Endothelial cell of umbilical vein (primary cell): ENCODE data around the gene TEF. TPM values are rescaled to one million over a fixed set of nuclear protein-coding genes. Genes with fewer than 3 reads are reported as not detected.
"Not testable (repeated sequence)": the region's sequence is repeated elsewhere in the genome, so short reads cannot be mapped to it uniquely, and the experiment has no call there.

Source experiments
- BruUV-seq: library from RNA; stranded (reverse); fragments of 400-500 nt; replicated peaks from 2 replicates; lab custom pipeline; 2021; lab: Mats Ljungman, UMichigan
- CTCF ChIA-PET: fragments of 300-600, 350-600 bp; sonication (Branson Sonifier 250); formaldehyde crosslinking; loops from one replicate; lab custom pipeline; 2021; ENCODE audit warnings: antibody characterized with exemption, inconsistent platforms; lab: Charles Lee
- POLR2A ChIA-PET: fragments of 300-600, 350-600 bp; sonication (Branson Sonifier 250); formaldehyde crosslinking; loops from one replicate; lab custom pipeline; 2021; ENCODE audit warnings: antibody characterized with exemption, inconsistent platforms; lab: Charles Lee
- DNase-seq: peaks from one replicate; pipeline ENCODE4 v3.0.0-alpha.2; 2011; ENCODE audit warnings: low read depth, low spot score
- FAIRE-seq: peaks from 2 replicates; lab custom pipeline; 2011; peaks lifted over from hg19 to GRCh38; lab: Jason Lieb, UNC
- H2AFZ ChIP-seq: 2 replicates; pipeline ENCODE4 v1.6.0; 2012; ENCODE audit warnings: low read depth, low read length, control low read depth, inconsistent platforms
- H3K27ac ChIP-seq: 2 replicates; pipeline ENCODE4 v1.5.1; 2011; ENCODE audit warnings: low read depth, mild to moderate bottlenecking, control low read depth, low read length, moderate library complexity; ENCODE audit not compliant: insufficient read depth
- H3K27me3 ChIP-seq, 2 experiments: 2 replicates each; pipeline versions ENCODE4 v1.6.0 to v1.6.1; 2011; ENCODE audit warnings: low read length in 2 of 2, mixed read lengths in 1 of 2; ENCODE audit not compliant: control insufficient read depth in 2 of 2, insufficient read depth in 2 of 2
- H3K36me3 ChIP-seq, 2 experiments: 2 replicates in 1 of 2; 3 replicates in 1 of 2; pipeline ENCODE4 v1.5.1; 2011; ENCODE audit warnings: low read length in 2 of 2, mild to moderate bottlenecking in 1 of 2, moderate library complexity in 1 of 2; ENCODE audit not compliant: control insufficient read depth in 2 of 2, insufficient read depth in 2 of 2; ENCODE audit errors: extremely low read depth in 1 of 2
- H3K4me1 ChIP-seq: 3 replicates; pipeline ENCODE4 v1.5.1; 2011; ENCODE audit warnings: mild to moderate bottlenecking, low read length; ENCODE audit not compliant: control insufficient read depth, insufficient read depth; ENCODE audit errors: extremely low read depth
- H3K4me2 ChIP-seq: 2 replicates; pipeline ENCODE4 v1.6.1; 2011; ENCODE audit warnings: low read length, control low read depth, mixed read lengths; ENCODE audit not compliant: insufficient read depth
- H3K4me3 ChIP-seq, 3 experiments: fragments of 200-600 bp in 1 of 3; sonication (generic), shearing (Covaris generic) in 1 of 3; replicated peaks in 1 of 3; 2 replicates each; pipeline ENCODE4 v1.5.1; 2011 to 2016; ENCODE audit warnings: control low read depth in 3 of 3, low read length in 3 of 3, mild to moderate bottlenecking in 2 of 3, inconsistent platforms in 1 of 3, low read depth in 1 of 3, moderate library complexity in 1 of 3; ENCODE audit not compliant: insufficient read depth in 1 of 3
- H3K79me2 ChIP-seq: 2 replicates; pipeline ENCODE4 v1.6.0; 2012; ENCODE audit warnings: low read length, inconsistent platforms; ENCODE audit not compliant: control insufficient read depth, insufficient read depth
- H3K9ac ChIP-seq: replicated peaks from 2 replicates; pipeline ENCODE3; 2011; ENCODE audit warnings: low read length, control low read depth; ENCODE audit not compliant: insufficient read depth; ENCODE audit errors: extremely low read depth
- H3K9me1 ChIP-seq: replicated peaks from 3 replicates; pipeline ENCODE4 v1.6.0; 2011; ENCODE audit warnings: mild to moderate bottlenecking, low read length; ENCODE audit not compliant: control insufficient read depth, insufficient read depth; ENCODE audit errors: extremely low read depth
- H3K9me3 ChIP-seq: replicated peaks from 2 replicates; pipeline ENCODE4 v1.5.1; 2012; ENCODE audit warnings: low read length, inconsistent platforms; ENCODE audit not compliant: control insufficient read depth, insufficient read depth
- H4K20me1 ChIP-seq: replicated peaks from 2 replicates; pipeline ENCODE3; 2011; ENCODE audit warnings: mild to moderate bottlenecking, low read length; ENCODE audit not compliant: control insufficient read depth, insufficient read depth; ENCODE audit errors: extremely low read depth
- EZH2 ChIP-seq: IDR thresholded peaks from 2 replicates; pipeline ENCODE4 v1.6.1; 2012; ENCODE audit warnings: borderline replicate concordance, low read depth, mild to moderate bottlenecking, moderate library complexity, low read length, inconsistent platforms; ENCODE audit not compliant: severe bottlenecking
- FOS ChIP-seq: IDR thresholded peaks from 2 replicates; pipeline ENCODE4 v1.6.1; 2011; ENCODE audit warnings: mild to moderate bottlenecking, low read length, moderate library complexity, borderline replicate concordance; ENCODE audit not compliant: insufficient read depth
- GATA2 ChIP-seq: IDR thresholded peaks from 2 replicates; pipeline ENCODE4 v1.7.0; 2011; ENCODE audit warnings: low read depth, mild to moderate bottlenecking, moderate library complexity, mixed read lengths, low read length; ENCODE audit not compliant: insufficient read length, insufficient read depth
- JUN ChIP-seq: IDR thresholded peaks from 2 replicates; pipeline ENCODE4 v1.6.1; 2011; ENCODE audit warnings: borderline replicate concordance, low read depth; ENCODE audit not compliant: insufficient read length, insufficient read depth
- MYC ChIP-seq: IDR thresholded peaks from one replicate; pipeline ENCODE4 v1.6.1; 2011; ENCODE audit warnings: mild to moderate bottlenecking, low read depth, low read length
- POLR2A ChIP-seq: IDR thresholded peaks from 2 replicates; pipeline ENCODE4 v1.6.1; 2012; ENCODE audit warnings: low read depth, mild to moderate bottlenecking, control low read depth, low read length
- POLR2AphosphoS5 ChIP-seq: IDR thresholded peaks from 2 replicates; pipeline ENCODE4 v1.6.1; 2012; ENCODE audit warnings: low read depth, mild to moderate bottlenecking, control low read depth, low read length, moderate library complexity; ENCODE audit not compliant: insufficient read depth
- dilution Hi-C: fragments of 300-500 bp; cut with MboI; formaldehyde crosslinking; loops from one replicate; pipeline ENCODE4 v1.15.0; 2019; ENCODE audit warnings: low sequenced_read_pairs; ENCODE audit not compliant: extremely low pct_ligation_motif_present
- intact Hi-C: fragments of 100-400 bp; cut with micrococcal nuclease; formaldehyde crosslinking; loops from one replicate; pipeline ENCODE4 v1.10.0; 2022
- polyA plus RNA-seq, 4 experiments: library from polyadenylated mRNA; depleted of rRNA in 3 of 4; stranded (reverse) in 3 of 4; unstranded in 1 of 4; fragments of >200 nt; gene quantifications; 2 replicates each; pipeline versions ENCODE4 v1.2.1 to v1.2.3, GENCODE V29; 2011 to 2012; ENCODE audit warnings: missing spikeins in 1 of 4
- total RNA-seq: library from RNA; stranded (reverse); gene quantifications from 2 replicates; pipeline ENCODE4 v1.2.3, GENCODE V29; 2021
- TF ChIP-seq, protein P1 (sequence below), 2 donors: IDR thresholded peaks; 1 replicate in 1 of 2; 2 replicates in 1 of 2; pipeline ENCODE4 v1.5.1; 2011; ENCODE audit warnings: low read length in 2 of 2, mild to moderate bottlenecking in 2 of 2, moderate library complexity in 2 of 2, control low read depth in 1 of 2, inconsistent platforms in 1 of 2, low read depth in 1 of 2; ENCODE audit not compliant: insufficient read depth in 1 of 2; ENCODE audit errors: extremely low read depth in 1 of 2
- TF ChIP-seq, protein P2 (sequence below): IDR thresholded peaks from 2 replicates; pipeline ENCODE4 v1.6.1; 2011; ENCODE audit not compliant: insufficient read depth, insufficient read length

TEF gene
- total and polyA plus RNA-seq, 2 donors (not counting 3 experiments of a cell fraction or from before 2014, with no cell fraction given), result 2.2 to 4.0 TPM

DNA sequence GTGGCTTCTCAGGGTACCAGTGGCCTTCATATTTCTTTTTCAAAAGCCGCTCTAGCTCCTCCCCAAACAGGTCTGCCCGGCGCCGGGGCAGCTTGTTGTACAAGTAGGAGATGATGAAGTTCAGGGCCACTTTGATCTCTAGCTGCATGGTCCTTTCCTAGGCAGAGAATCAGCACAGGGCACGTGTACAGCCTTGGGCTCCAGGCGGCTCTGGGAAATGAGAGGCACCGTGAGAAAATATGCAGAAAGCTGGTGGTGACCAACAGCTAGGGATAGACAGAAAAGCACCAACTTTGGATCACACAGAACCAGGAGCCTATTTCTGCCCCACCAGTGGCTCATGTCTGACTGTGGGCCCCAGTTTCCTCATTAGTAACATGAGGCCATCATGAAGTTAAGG, 55.5 kb downstream of the TEF start:
- no peak overlapping the region for H3K27ac ChIP-seq
- no peaks in the 10 kb centered on the region for H3K9me1 ChIP-seq
- H3K27me3 ChIP-seq, result no peaks in the 10 kb centered on the region
- DNase-seq (no peak), FAIRE-seq (no peak)
- BruUV-seq, result no TSS peak
- H3K79me2 ChIP-seq, result peaks cover 63% of the 10 kb centered on the region
- CTCF ChIA-PET, result interaction anchor here (0.5 kb wide), 1 partner anchor 463 kb away, joined by 3 read pairs; no protein-coding TSS in a partner anchor
- no peak overlapping the region for H3K4me2 ChIP-seq
- TF ChIP-seq FOS (no peak), MYC (no peak), POLR2AphosphoS5 (no peak), GATA2 (no peak), EZH2 (no peak), POLR2A (no peak), JUN (no peak)
- TF ChIP-seq, protein P1, sequence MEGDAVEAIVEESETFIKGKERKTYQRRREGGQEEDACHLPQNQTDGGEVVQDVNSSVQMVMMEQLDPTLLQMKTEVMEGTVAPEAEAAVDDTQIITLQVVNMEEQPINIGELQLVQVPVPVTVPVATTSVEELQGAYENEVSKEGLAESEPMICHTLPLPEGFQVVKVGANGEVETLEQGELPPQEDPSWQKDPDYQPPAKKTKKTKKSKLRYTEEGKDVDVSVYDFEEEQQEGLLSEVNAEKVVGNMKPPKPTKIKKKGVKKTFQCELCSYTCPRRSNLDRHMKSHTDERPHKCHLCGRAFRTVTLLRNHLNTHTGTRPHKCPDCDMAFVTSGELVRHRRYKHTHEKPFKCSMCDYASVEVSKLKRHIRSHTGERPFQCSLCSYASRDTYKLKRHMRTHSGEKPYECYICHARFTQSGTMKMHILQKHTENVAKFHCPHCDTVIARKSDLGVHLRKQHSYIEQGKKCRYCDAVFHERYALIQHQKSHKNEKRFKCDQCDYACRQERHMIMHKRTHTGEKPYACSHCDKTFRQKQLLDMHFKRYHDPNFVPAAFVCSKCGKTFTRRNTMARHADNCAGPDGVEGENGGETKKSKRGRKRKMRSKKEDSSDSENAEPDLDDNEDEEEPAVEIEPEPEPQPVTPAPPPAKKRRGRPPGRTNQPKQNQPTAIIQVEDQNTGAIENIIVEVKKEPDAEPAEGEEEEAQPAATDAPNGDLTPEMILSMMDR (IDR thresholded peaks at IDR 0.05; ENCODE audit: extremely low read depth in 1 of 2, insufficient read depth in 1 of 2, low read depth in 1 of 2, low read length in 2 of 2), result no peak
- TF ChIP-seq, protein P2, sequence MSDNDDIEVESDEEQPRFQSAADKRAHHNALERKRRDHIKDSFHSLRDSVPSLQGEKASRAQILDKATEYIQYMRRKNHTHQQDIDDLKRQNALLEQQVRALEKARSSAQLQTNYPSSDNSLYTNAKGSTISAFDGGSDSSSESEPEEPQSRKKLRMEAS, result no peak
- H3K9ac ChIP-seq, result no peak overlapping the region
- no peaks in the 10 kb centered on the region for H3K9me3 ChIP-seq
- H3K36me3 ChIP-seq, result peaks cover 6 to 38% of the 10 kb centered on the region in 2 experiments
- no peaks in the 10 kb centered on the region for H3K4me1 ChIP-seq
- intact Hi-C loops, result no loop called here
- dilution Hi-C loops, result no loop called here
- H2AFZ ChIP-seq, result no peak overlapping the region
- POLR2A ChIA-PET, result interaction anchor here (1.2 kb wide), 1 partner anchor 10 kb away, joined by 4 read pairs; the partner anchor contains the start of gene TOB2
- H3K4me3 ChIP-seq, result no peak overlapping the region
- peaks cover 1% of the 10 kb centered on the region for H4K20me1 ChIP-seq

DNA sequence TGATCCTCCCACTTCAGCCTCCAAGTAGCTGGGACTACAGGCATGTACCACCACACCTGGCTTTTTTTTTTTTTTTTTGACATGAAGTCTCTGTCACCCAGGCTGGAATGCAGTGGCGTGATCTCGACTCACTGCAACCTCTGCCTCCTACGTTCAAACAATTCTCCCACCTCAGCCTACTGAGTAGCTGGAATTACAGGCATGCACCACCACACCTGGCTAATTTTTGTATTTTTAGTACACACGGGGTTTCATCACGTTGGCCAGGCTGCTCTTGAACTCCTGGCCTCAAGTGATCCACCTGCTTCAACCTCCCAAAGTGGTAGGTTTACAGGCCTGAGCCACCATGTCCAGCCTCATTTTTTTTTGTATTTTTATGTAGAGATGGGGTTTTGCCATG, 58.8 kb downstream of the TEF start:
- H3K9ac ChIP-seq, CTCF ChIA-PET, intact Hi-C loops, BruUV-seq, H3K4me3 ChIP-seq, DNase-seq, H3K9me1 ChIP-seq, H3K4me1 ChIP-seq, H2AFZ ChIP-seq, FAIRE-seq, H3K9me3 ChIP-seq, dilution Hi-C loops, H3K27me3 ChIP-seq, H3K27ac ChIP-seq, H4K20me1 ChIP-seq, H3K4me2 ChIP-seq, POLR2A ChIA-PET: not testable (repeated sequence)
- Histone ChIP-seq H3K79me2 (peaks cover 84% of the 10 kb centered on the region), H3K36me3 (peaks cover 6 to 22% of the 10 kb centered on the region in 2 experiments)
